T-helper 2 cell treated with Interferon-gamma antibody and Interleukin-4, amounts not matched to agents 5 μg/mL and 100 μg/mL, for 36 hours (primary cell): Measurements from ENCODE around the gene RSRP1.
"Not testable (repeated sequence)": the region's sequence is repeated elsewhere in the genome, so short reads cannot be mapped to it uniquely, and the experiment has no call there.

ENCODE experiments used
- DNase-seq: peaks from one replicate; pipeline ENCODE4 v3.0.0; 2021; ENCODE audit warnings: low spot score
- H3K27ac Mint-ChIP-seq: one replicate; pipeline ENCODE4 v1.8.0; 2021; ENCODE audit warnings: mild to moderate bottlenecking, mixed read lengths
- H3K27me3 Mint-ChIP-seq: one replicate; pipeline ENCODE4 v1.8.0; 2021; ENCODE audit warnings: low read depth, mixed read lengths
- H3K36me3 Mint-ChIP-seq: one replicate; pipeline ENCODE4 v1.8.0; 2021; ENCODE audit warnings: low read depth, mixed read lengths
- H3K4me1 Mint-ChIP-seq: one replicate; pipeline ENCODE4 v1.8.0; 2021; ENCODE audit warnings: low read depth, mixed read lengths
- H3K4me3 Mint-ChIP-seq: one replicate; pipeline ENCODE4 v1.8.0; 2022; ENCODE audit warnings: mild to moderate bottlenecking, moderate library complexity, mixed read lengths
- H3K9me3 Mint-ChIP-seq: one replicate; pipeline ENCODE4 v1.8.0; 2021; ENCODE audit warnings: mixed read lengths

Gene RSRP1

DNA sequence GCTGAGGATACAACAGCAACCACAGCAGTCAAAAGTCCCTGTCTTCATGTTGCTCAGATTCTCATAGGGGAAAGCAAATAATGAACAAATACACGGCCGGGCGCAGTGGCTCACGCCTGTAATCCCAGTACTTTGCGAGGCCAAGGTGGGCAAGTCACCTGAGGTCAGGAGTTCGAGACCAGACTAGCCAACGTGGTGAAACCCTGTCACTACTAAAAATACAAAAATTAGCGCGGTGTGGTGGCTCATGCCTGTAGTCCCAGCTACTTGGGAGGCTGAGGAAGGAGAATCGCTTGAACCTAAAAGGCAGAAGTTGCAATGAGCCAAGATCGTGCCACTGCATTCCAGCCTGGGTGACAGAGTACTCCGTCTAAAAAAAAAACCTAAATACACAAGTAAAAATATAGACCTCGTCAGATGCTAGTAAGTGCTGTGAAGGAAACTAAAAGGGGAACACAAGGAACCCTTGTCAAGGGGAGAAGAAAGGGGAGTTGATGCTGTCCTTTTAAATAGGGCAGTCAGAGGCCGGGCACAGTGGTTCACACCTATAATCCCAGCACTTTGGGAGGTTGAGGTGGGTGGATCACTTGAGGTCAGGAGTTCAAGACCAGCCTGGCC is 21.0 kb upstream of the RSRP1 start:
- H3K4me3 Mint-ChIP-seq: peak overlapping the region; percentile 80
- DNase-seq, H3K36me3 Mint-ChIP-seq, H3K27me3 Mint-ChIP-seq, H3K9me3 Mint-ChIP-seq: not testable (repeated sequence)
- H3K4me1 Mint-ChIP-seq: peaks cover 10% of the 10 kb centered on the region
- H3K27ac Mint-ChIP-seq: peak overlapping the region; percentile 79

DNA sequence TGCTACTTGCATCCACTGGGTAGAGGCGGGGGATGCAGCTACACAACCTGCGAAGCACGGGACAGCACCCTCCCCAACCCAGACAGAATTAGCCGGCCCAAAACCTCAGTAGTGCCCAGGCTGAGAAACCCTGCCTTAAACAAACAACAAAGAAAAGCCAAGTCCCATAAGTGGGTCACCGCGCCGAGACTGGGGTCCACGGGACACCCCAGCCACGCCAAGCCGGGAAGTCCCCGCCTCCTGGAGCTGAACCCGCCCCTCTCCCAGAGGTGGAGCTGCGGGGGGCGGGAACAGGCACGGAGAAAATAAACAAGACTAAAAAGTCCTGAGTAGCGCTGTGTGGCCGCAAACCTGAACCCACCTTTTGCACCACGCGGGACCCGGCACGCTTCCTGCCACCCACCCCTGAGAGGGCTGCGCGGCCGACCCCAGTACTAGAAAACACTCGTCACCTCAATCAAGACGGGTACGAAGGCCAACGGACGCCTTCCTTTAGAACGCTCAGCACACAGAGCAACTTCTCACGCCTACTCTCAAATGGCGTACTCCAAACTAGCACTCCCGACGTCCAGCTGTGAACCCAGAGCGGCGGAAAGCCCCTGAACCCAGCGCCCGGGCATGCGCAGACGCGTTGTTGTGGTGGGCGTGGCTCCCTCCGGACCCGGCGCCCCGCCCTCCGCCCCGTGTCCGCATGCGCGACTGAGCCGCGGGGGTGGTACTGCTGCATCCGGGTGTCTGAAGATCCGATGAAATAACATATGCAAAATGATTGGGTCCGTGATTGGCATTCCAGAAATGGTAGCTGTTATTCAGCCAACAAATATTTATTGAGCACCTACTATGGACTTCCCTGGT is 20.3 kb upstream of the RSRP1 start:
- not testable (repeated sequence) for H3K27me3 Mint-ChIP-seq, H3K36me3 Mint-ChIP-seq, H3K9me3 Mint-ChIP-seq
- Mint-ChIP-seq H3K27ac (peak overlapping the region; percentile 79), H3K4me1 (peaks cover 10% of the 10 kb centered on the region), H3K4me3 (peak overlapping the region; percentile 80)
- peak; percentile 83 for DNase-seq

DNA sequence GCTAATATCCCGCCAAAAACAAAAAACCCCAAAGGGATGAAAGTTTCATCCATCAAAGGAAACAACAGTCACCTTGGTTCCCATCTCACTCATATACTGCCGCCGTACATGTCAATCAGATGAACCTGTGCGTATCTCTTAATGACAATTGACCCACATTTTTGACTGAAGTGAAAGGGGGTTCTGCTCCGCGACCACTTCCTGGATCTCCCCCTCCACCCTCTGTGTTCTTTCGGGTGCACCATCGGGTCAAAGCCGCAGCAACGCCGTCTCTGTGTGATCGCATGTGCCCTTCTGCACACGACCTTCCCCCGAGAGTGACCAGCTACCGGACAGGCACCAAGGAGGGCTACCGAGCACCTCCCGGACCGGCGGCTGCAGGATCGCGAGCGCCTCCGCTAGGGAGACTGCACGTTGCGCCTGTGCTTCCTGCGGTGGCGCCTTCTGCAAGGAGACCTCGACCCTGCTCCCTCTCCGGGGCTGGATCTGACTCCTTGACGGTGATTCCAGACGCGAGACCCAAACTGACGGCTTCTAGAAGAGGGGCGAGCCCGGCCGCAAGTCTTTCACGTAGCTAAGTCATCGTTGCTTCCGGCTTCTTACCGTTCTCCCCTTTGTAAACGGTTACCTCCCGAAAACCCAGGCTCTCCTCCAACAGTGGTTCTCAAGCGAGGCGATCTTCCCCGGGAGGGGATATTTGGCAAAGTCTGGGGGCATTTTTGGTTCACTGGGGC is 19.5 kb upstream of the RSRP1 start:
- H3K27me3 Mint-ChIP-seq, DNase-seq, H3K9me3 Mint-ChIP-seq: not testable (repeated sequence)
- Mint-ChIP-seq H3K27ac (peak overlapping the region; percentile 87), H3K4me3 (peak overlapping the region; percentile 96), H3K36me3 (peaks cover 12% of the 10 kb centered on the region), H3K4me1 (peaks cover 11% of the 10 kb centered on the region)

GRCh38 chr1:25260336-25260735 is 13.1 kb upstream of the RSRP1 start:
- not testable (repeated sequence) for H3K27me3 Mint-ChIP-seq, DNase-seq, H3K27ac Mint-ChIP-seq, H3K9me3 Mint-ChIP-seq, H3K4me3 Mint-ChIP-seq
- H3K36me3 Mint-ChIP-seq: peaks cover 12% of the 10 kb centered on the region
- peaks cover 11% of the 10 kb centered on the region for H3K4me1 Mint-ChIP-seq

DNA sequence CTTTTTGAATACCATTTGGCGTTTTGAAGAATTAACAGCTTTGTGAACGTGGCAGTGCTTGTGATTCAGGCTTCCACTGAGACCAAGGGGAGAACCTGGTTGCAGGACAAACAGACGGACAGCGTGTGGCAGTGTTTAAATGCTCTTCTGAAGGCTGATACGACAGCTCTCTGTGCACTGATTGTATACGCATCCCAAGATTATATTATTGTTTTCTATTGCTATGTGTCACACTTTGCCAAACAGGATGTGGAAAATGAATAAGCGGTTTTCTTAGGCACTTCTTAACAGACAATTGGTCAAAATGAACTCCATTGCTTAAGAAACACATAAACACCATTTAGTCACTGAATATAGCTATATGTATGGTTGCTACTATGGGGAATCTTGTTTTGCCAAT is 12.6 kb upstream of the RSRP1 start:
- not testable (repeated sequence) for H3K4me3 Mint-ChIP-seq, H3K27ac Mint-ChIP-seq, H3K9me3 Mint-ChIP-seq, DNase-seq, H3K27me3 Mint-ChIP-seq
- Mint-ChIP-seq H3K36me3 (peaks cover 12% of the 10 kb centered on the region), H3K4me1 (peaks cover 11% of the 10 kb centered on the region)

DNA sequence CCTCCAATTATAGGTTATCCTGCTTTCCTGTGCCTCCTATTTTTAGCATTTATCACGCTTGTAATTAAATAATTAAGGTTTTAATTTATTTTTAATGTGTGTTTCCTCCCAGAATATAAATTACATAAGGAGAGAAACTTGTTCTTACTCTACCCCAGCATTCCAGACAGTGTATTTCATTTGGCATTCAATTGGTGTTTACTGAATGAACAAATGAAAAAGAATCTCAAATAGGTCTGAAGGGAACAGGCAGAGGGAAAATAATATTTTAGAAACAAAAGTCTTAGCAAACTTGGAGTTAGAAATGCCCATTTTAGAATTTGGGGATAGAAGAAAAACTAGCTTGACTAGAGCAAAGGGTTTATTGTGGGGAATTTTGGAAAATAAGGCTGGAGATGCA is 9.9 kb upstream of the RSRP1 start:
- peaks cover 13% of the 10 kb centered on the region for H3K4me1 Mint-ChIP-seq
- H3K27me3 Mint-ChIP-seq: no peaks in the 10 kb centered on the region
- H3K9me3 Mint-ChIP-seq: no peaks in the 10 kb centered on the region
- H3K4me3 Mint-ChIP-seq: no peak overlapping the region
- DNase-seq: no peak
- H3K27ac Mint-ChIP-seq: no peak overlapping the region
- H3K36me3 Mint-ChIP-seq: peaks cover 3% of the 10 kb centered on the region

DNA sequence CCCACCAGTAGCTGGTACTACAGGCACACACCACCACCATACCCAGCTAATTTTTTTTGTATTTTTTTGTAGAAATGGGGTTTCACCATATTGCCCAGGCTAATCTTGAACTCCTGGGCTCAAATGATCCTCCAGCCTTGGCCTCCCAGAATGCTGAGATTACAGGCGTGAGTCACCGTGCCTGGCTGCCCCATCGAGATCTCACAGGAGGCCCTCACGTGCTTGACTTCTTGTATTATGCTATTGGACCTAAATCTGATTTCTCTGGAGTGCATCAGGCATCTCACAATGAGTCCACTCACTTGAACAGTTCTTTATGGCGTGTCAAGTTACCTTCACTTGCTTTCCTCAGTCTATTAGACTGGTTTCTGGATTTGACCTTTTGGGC is 9.3 kb upstream of the RSRP1 start:
- DNase-seq: no peak
- no peak overlapping the region for H3K27ac Mint-ChIP-seq
- H3K4me1 Mint-ChIP-seq: peaks cover 12% of the 10 kb centered on the region
- peaks cover 2% of the 10 kb centered on the region for H3K27me3 Mint-ChIP-seq
- no peaks in the 10 kb centered on the region for H3K9me3 Mint-ChIP-seq
- no peak overlapping the region for H3K4me3 Mint-ChIP-seq
- no peaks in the 10 kb centered on the region for H3K36me3 Mint-ChIP-seq

DNA sequence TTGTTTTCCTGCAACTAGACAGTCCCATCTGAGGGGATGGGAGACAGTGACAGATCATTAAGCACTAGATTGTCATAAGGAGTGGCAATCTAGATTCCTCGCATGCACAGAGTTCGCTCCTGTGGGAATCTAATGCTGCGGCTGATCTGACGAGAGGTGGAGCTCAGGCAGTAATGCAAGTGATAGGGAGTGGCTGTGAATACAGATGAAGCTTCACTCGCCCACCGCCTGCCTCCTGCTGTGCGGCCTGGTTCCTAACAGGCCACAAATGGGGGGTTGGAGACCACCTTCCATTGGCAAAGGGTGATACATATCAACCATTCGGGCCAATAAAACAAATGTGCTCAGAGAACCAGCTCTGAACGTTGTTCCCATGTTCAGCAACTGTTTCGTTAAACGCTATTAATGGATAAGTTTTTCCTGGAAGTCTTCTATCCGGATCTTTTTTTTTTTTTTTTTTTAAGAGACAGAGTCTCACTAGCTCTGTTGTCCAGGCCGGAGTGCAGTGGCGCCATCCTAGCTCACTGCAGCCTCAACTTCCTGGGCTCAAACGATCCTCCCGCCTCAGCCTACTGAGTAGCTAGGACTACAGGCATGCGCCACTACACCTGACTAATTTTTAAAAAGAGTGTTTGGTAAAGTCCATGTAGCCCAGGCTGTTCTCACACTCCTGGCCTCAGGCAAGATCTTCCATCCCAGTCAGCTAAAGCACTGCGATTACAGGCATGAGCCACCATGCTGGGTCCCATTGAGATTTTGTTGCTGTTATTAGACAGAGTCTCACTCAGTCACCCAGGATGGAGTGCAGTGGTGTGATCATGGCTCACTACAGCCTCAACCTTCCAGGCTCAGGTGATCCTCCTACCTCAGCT is 8.7 kb upstream of the RSRP1 start:
- no peaks in the 10 kb centered on the region for H3K9me3 Mint-ChIP-seq
- peaks cover 12% of the 10 kb centered on the region for H3K4me1 Mint-ChIP-seq
- peaks cover 3% of the 10 kb centered on the region for H3K27me3 Mint-ChIP-seq
- no peaks in the 10 kb centered on the region for H3K36me3 Mint-ChIP-seq
- no peak overlapping the region for H3K27ac Mint-ChIP-seq
- no peak for DNase-seq
- H3K4me3 Mint-ChIP-seq: no peak overlapping the region

- H3K9me3 Mint-ChIP-seq: no peaks in the 10 kb centered on the region
- no peaks in the 10 kb centered on the region for H3K36me3 Mint-ChIP-seq
These were observed 6.7 kb upstream of the RSRP1 start for GRCh38 chr1:25253911-25254310.

GRCh38 chr1:25247829-25248754 is 838 bp upstream of the RSRP1 start:
- Mint-ChIP-seq H3K27me3 (peaks cover 6% of the 10 kb centered on the region), H3K4me3 (peak overlapping the region; percentile 89), H3K9me3 (no peaks in the 10 kb centered on the region), H3K4me1 (peaks cover 27% of the 10 kb centered on the region), H3K27ac (peak overlapping the region; percentile 81), H3K36me3 (peaks cover 43% of the 10 kb centered on the region)
- no peak for DNase-seq

More at GRCh38 chr1:25253911-25254310, 6.7 kb upstream of the RSRP1 start:
- Mint-ChIP-seq H3K27me3 (peaks cover 3% of the 10 kb centered on the region), H3K4me1 (peaks cover 4% of the 10 kb centered on the region), H3K4me3 (no peak overlapping the region), H3K27ac (no peak overlapping the region)
- DNase-seq: no peak

GRCh38 chr1:25246600-25247023 is 642 bp downstream of the RSRP1 start:
- Mint-ChIP-seq H3K4me3 (peak overlapping the region; percentile 89), H3K4me1 (peaks cover 36% of the 10 kb centered on the region), H3K27ac (peak overlapping the region; percentile 99), H3K27me3 (peaks cover 4% of the 10 kb centered on the region), H3K36me3 (peaks cover 56% of the 10 kb centered on the region), H3K9me3 (no peaks in the 10 kb centered on the region)
- peak; percentile 30 for DNase-seq

DNA sequence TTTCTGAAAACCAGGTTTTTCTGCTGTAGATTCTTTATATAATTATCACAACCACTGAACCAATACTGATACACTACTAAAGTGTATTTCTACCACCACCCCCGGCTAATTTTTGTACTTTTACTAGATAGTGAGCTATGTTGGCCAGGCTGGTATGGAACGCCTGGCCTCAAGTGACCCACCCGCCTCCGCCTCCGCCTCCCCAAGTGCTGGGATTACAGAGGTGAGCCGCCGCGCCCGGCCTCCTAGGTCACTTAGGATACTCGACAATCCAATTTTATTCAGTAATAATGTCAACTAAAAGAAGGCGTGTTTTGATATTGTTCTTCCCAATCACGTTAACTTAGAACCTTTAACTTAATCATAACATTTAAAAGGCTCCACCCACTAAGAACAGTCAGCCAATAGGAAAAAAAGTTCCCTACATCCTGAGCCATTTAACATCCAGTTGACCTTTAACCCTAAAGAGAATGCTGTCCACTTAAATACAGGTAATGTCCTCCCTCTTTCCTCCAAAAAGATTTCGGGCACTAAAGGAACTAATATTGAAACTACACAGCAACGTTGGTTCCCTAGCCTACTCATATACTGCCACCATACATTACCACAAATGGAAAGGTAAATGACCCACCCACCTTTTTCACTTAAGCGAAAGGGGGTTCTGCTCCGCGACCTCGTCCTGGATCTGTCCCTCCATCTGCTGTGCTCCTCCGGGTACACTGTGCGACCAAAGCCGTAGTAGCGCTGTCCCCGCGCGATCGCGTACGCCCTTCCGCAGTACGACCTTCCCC is 1.2 kb downstream of the RSRP1 start:
- Mint-ChIP-seq H3K4me1 (peaks cover 36% of the 10 kb centered on the region), H3K27ac (peak overlapping the region; percentile 99), H3K27me3 (peaks cover 3% of the 10 kb centered on the region), H3K4me3 (peak overlapping the region; percentile 89), H3K36me3 (peaks cover 60% of the 10 kb centered on the region), H3K9me3 (no peaks in the 10 kb centered on the region)
- no peak for DNase-seq
